HepG2 (cell line): ENCODE measurements around the gene ELL3. TPM values are rescaled to one million over a fixed set of nuclear protein-coding genes. Genes with fewer than 3 reads are reported as not detected.
A peak's percentile ranks its signal among the peaks of the same experiment; 100 is the strongest.

Experiments used
- ARNTL ChIP-seq: sonication (generic); formaldehyde crosslinking; IDR thresholded peaks from 2 replicates; pipeline ENCODE4 v1.4.0; 2020; ENCODE audit warnings: mild to moderate bottlenecking, missing genetic modification reagents
- HNF1A ChIP-seq, 2 experiments: sonication (generic) in 1 of 2; formaldehyde crosslinking in 1 of 2; IDR thresholded peaks; 2 replicates each; pipeline versions ENCODE4 v1.4.0 to v1.6.1; 2016 to 2020; ENCODE audit warnings: borderline replicate concordance in 1 of 2, low read depth in 1 of 2, mild to moderate bottlenecking in 1 of 2, missing genetic modification reagents in 1 of 2
- IRF2 ChIP-seq: IDR thresholded peaks from 2 replicates; pipeline ENCODE4 v1.6.1; 2018; ENCODE audit warnings: missing genetic modification reagents, missing compliant biosample characterization
- KDM2A ChIP-seq: sonication (generic); formaldehyde crosslinking; IDR thresholded peaks from 2 replicates; pipeline ENCODE4 v1.4.0; 2020; ENCODE audit warnings: low read depth, missing genetic modification reagents, borderline replicate concordance
- KLF6 ChIP-seq: IDR thresholded peaks from 2 replicates; pipeline ENCODE4 v1.8.0; 2016; ENCODE audit warnings: missing biosample characterization, missing genetic modification reagents
- NR2C2 ChIP-seq: sonication (generic); formaldehyde crosslinking; IDR thresholded peaks from 2 replicates; pipeline ENCODE4 v1.4.0; 2020; ENCODE audit warnings: missing genetic modification reagents, mild to moderate bottlenecking, moderate library complexity, borderline replicate concordance
- NR2F1 ChIP-seq, 2 experiments: fragments of 450-650 bp in 1 of 2; formaldehyde crosslinking in 1 of 2; IDR thresholded peaks; 2 replicates each; pipeline versions ENCODE4 v1.5.0 to v1.6.1; 2016 to 2020; ENCODE audit warnings: mild to moderate bottlenecking in 1 of 2, missing compliant biosample characterization in 1 of 2, missing genetic modification reagents in 1 of 2, moderate library complexity in 1 of 2
- PHF20 ChIP-seq: sonication (generic); formaldehyde crosslinking; IDR thresholded peaks from 2 replicates; pipeline ENCODE4 v1.5.0; 2020; ENCODE audit warnings: mild to moderate bottlenecking, missing genetic modification reagents
- RCOR2 ChIP-seq: IDR thresholded peaks from 2 replicates; pipeline ENCODE4 v1.6.1; 2016; ENCODE audit warnings: missing biosample characterization, missing genetic modification reagents
- SIN3A ChIP-seq: IDR thresholded peaks from 2 replicates; pipeline ENCODE4 v1.6.1; 2011; ENCODE audit warnings: low read depth, mild to moderate bottlenecking, control low read depth, low read length, borderline replicate concordance
- UBTF ChIP-seq: sonication (generic); formaldehyde crosslinking; IDR thresholded peaks from 2 replicates; pipeline ENCODE4 v1.4.0; 2020; ENCODE audit warnings: mild to moderate bottlenecking, missing genetic modification reagents
- ZBTB10 ChIP-seq: sonication (generic); formaldehyde crosslinking; IDR thresholded peaks from 2 replicates; pipeline ENCODE4 v1.4.0; 2020; ENCODE audit warnings: missing genetic modification reagents, borderline replicate concordance
- ZFP37 ChIP-seq: sonication (generic); formaldehyde crosslinking; IDR thresholded peaks from 2 replicates; pipeline ENCODE4 v1.4.0; 2020; ENCODE audit warnings: missing genetic modification reagents, borderline replicate concordance
- ZNF18 ChIP-seq: sonication (generic); formaldehyde crosslinking; IDR thresholded peaks from 2 replicates; pipeline ENCODE4 v1.8.0; 2022; ENCODE audit warnings: mild to moderate bottlenecking, missing genetic modification reagents; ENCODE audit not compliant: insufficient replicate concordance
- ZNF782 ChIP-seq: sonication (generic); formaldehyde crosslinking; IDR thresholded peaks from 2 replicates; pipeline ENCODE4 v1.4.0; 2020; ENCODE audit warnings: missing genetic modification reagents, mild to moderate bottlenecking, borderline replicate concordance
- ZNF816 ChIP-seq: sonication (generic); formaldehyde crosslinking; IDR thresholded peaks from 2 replicates; pipeline ENCODE4 v1.8.0; 2022; ENCODE audit warnings: missing genetic modification reagents, mild to moderate bottlenecking, borderline replicate concordance
- polyA plus RNA-seq, 8 experiments: library from polyadenylated mRNA; depleted of rRNA in 3 of 8; stranded (reverse) in 7 of 8; unstranded in 1 of 8; fragments of >200 nt; fragmentation: Illumina TruSeq in 4 of 8; extraction: Trizol in 4 of 8; gene quantifications; 2 replicates each; pipeline versions ENCODE4 v1.2.1 to v1.2.3, GENCODE V29; 2011 to 2016; ENCODE audit warnings: low read depth in 4 of 8, missing spikeins in 1 of 8, mixed read lengths in 1 of 8; ENCODE audit not compliant: insufficient read depth in 1 of 8
- total RNA-seq, 5 experiments: library from RNA; depleted of rRNA; stranded (reverse); fragments of >200 nt; fragmentation: Illumina TruSeq; extraction: Trizol; gene quantifications; 2 replicates each; pipeline ENCODE4 v1.2.3, GENCODE V29; 2016; ENCODE audit warnings: low read depth in 1 of 5

The ELL3 gene
- total and polyA plus RNA-seq, 2 of the 13 experiments (the other 11 are each of a cell fraction or from before 2014, with no cell fraction given): 6.1 to 8.8 TPM

- TF ChIP-seq ZBTB10 (peak; percentile 92; the same call in 1 of the 2 replicates), KLF6 (peak; percentile 75; the same call in 1 of the 2 replicates), ZNF816 (CRISPR knock-in tag) (peak; percentile 79; the same call in 1 of the 2 replicates), PHF20 (CRISPR knock-in tag) (0 out of 2 replicates have a peak, but pooled peaks have one; percentile 9), NR2F1 (CRISPR knock-in tag; IDR thresholded peaks at IDR 0.05) (no peak), RCOR2 (CRISPR knock-in tag) (no peak), ARNTL (CRISPR knock-in tag) (peak; percentile 98), HNF1A (IDR thresholded peaks at IDR 0.05; ENCODE audit: low read depth) (no peak), HNF1A (CRISPR knock-in tag; IDR thresholded peaks at IDR 0.05; ENCODE audit: borderline replicate concordance) (peak; percentile 33; the same call in 1 of the 2 replicates), NR2C2 (CRISPR knock-in tag) (peak; percentile 39; the same call in 1 of the 2 replicates), KDM2A (peak; percentile 79), ZFP37 (0 out of 2 replicates have a peak, but pooled peaks have one; percentile 37), UBTF (peak; percentile 68), IRF2 (CRISPR knock-in tag) (0 out of 2 replicates have a peak, but pooled peaks have one; percentile 7), ZNF18 (peak; percentile 59), ZNF782 (CRISPR knock-in tag) (peak; percentile 67; the same call in 1 of the 2 replicates), SIN3A (peak; percentile 81; the same call in 1 of the 2 replicates)
These were observed 15.4 kb upstream of the ELL3 start, which contains the start of gene SERF2 (continued) for GRCh38 chr15:43791993-43792760.
